Measurements from ENCODE around the gene LRRC32. TPM values are rescaled to one million over a fixed set of nuclear protein-coding genes. Genes with fewer than 3 reads are reported as not detected.
A peak's percentile ranks its signal among the peaks of the same experiment; 100 is the strongest.

The LRRC32 gene
- total and polyA plus RNA-seq, 9 of the 15 experiments (the other 6 are each of a cell fraction or from before 2014, with no cell fraction given) = 0.10 to 0.50 (median 0.19) TPM; not detected in 5

- TF ChIP-seq, protein P1, sequence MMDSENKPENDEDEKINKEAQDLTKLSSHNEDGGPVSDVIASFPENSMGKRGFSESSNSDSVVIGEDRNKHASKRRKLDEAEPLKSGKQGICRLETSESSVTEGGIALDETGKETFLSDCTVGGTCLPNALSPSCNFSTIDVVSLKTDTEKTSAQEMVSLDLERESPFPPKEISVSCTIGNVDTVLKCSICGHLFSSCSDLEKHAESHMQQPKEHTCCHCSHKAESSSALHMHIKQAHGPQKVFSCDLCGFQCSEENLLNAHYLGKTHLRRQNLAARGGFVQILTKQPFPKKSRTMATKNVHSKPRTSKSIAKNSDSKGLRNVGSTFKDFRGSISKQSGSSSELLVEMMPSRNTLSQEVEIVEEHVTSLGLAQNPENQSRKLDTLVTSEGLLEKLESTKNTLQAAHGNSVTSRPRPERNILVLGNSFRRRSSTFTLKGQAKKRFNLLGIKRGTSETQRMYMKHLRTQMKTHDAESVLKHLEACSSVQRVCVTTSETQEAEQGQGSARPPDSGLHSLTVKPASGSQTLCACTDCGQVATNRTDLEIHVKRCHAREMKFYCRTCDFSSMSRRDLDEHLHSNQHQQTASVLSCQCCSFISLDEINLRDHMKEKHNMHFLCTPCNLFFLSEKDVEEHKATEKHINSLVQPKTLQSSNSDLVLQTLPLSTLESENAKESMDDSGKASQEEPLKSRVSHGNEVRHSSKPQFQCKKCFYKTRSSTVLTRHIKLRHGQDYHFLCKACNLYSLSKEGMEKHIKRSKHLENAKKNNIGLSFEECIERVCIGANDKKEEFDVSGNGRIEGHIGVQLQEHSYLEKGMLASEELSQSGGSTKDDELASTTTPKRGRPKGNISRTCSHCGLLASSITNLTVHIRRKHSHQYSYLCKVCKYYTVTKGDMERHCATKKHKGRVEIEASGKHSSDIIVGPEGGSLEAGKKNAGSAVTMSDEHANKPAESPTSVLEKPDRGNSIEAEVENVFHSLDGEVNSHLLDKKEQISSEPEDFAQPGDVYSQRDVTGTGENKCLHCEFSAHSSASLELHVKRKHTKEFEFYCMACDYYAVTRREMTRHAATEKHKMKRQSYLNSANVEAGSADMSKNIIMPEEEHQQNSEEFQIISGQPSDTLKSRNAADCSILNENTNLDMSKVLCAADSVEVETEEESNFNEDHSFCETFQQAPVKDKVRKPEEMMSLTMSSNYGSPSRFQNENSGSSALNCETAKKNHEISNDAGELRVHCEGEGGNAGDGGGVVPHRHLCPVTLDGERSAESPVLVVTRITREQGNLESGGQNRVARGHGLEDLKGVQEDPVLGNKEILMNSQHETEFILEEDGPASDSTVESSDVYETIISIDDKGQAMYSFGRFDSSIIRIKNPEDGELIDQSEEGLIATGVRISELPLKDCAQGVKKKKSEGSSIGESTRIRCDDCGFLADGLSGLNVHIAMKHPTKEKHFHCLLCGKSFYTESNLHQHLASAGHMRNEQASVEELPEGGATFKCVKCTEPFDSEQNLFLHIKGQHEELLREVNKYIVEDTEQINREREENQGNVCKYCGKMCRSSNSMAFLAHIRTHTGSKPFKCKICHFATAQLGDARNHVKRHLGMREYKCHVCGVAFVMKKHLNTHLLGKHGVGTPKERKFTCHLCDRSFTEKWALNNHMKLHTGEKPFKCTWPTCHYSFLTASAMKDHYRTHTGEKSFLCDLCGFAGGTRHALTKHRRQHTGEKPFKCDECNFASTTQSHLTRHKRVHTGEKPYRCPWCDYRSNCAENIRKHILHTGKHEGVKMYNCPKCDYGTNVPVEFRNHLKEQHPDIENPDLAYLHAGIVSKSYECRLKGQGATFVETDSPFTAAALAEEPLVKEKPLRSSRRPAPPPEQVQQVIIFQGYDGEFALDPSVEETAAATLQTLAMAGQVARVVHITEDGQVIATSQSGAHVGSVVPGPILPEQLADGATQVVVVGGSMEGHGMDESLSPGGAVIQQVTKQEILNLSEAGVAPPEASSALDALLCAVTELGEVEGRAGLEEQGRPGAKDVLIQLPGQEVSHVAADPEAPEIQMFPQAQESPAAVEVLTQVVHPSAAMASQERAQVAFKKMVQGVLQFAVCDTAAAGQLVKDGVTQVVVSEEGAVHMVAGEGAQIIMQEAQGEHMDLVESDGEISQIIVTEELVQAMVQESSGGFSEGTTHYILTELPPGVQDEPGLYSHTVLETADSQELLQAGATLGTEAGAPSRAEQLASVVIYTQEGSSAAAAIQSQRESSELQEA (IDR thresholded peaks at IDR 0.05; ENCODE audit: low read depth) = no peak
- no peak for TF ChIP-seq ZNF778 (CRISPR knock-in tag; IDR thresholded peaks at IDR 0.05)
- TF ChIP-seq HBP1 (CRISPR knock-in tag; IDR thresholded peaks at IDR 0.05) = no peak
- no peak for TF ChIP-seq ZNF507 (tag; conservative IDR thresholded peaks at IDR 0.05)
- no peak for TF ChIP-seq SIRT6 (IDR thresholded peaks at IDR 0.05; ENCODE audit: low read depth, low read length)
- TF ChIP-seq ZC3H11A (IDR thresholded peaks at IDR 0.05; ENCODE audit: low read depth, low read length) = 0 out of 2 replicates have a peak, but pooled peaks have one; percentile 41
- TF ChIP-seq ETS1 (conservative IDR thresholded peaks at IDR 0.05; ENCODE audit: control insufficient read depth, low read depth, low read length) = no peak
- TF ChIP-seq SAFB2 (IDR thresholded peaks at IDR 0.05; ENCODE audit: borderline replicate concordance, low read depth, low read length, severe bottlenecking) = no peak
- TF ChIP-seq, protein P2, sequence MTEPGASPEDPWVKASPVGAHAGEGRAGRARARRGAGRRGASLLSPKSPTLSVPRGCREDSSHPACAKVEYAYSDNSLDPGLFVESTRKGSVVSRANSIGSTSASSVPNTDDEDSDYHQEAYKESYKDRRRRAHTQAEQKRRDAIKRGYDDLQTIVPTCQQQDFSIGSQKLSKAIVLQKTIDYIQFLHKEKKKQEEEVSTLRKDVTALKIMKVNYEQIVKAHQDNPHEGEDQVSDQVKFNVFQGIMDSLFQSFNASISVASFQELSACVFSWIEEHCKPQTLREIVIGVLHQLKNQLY (CRISPR knock-in tag; conservative IDR thresholded peaks at IDR 0.05) = no peak
- peak; percentile 89 for TF ChIP-seq STAT5A (IDR thresholded peaks at IDR 0.05; ENCODE audit: borderline replicate concordance, low read length)
- TF ChIP-seq, protein P3, sequence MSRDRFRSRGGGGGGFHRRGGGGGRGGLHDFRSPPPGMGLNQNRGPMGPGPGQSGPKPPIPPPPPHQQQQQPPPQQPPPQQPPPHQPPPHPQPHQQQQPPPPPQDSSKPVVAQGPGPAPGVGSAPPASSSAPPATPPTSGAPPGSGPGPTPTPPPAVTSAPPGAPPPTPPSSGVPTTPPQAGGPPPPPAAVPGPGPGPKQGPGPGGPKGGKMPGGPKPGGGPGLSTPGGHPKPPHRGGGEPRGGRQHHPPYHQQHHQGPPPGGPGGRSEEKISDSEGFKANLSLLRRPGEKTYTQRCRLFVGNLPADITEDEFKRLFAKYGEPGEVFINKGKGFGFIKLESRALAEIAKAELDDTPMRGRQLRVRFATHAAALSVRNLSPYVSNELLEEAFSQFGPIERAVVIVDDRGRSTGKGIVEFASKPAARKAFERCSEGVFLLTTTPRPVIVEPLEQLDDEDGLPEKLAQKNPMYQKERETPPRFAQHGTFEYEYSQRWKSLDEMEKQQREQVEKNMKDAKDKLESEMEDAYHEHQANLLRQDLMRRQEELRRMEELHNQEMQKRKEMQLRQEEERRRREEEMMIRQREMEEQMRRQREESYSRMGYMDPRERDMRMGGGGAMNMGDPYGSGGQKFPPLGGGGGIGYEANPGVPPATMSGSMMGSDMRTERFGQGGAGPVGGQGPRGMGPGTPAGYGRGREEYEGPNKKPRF (IDR thresholded peaks at IDR 0.05; ENCODE audit: low read depth, low read length) = no peak
- TF ChIP-seq SOX6 (IDR thresholded peaks at IDR 0.05) = peak; percentile 99
These were observed 32.0 kb upstream of the LRRC32 start (continued) for GRCh38 chr11:76702336-76703128.
